T-helper 9 cell (primary cell): ENCODE data around the gene DALRD3.

Source experiments
- DNase-seq: peaks from one replicate; pipeline ENCODE4 v3.0.0-alpha.2; 2020

DALRD3 gene

DNA sequence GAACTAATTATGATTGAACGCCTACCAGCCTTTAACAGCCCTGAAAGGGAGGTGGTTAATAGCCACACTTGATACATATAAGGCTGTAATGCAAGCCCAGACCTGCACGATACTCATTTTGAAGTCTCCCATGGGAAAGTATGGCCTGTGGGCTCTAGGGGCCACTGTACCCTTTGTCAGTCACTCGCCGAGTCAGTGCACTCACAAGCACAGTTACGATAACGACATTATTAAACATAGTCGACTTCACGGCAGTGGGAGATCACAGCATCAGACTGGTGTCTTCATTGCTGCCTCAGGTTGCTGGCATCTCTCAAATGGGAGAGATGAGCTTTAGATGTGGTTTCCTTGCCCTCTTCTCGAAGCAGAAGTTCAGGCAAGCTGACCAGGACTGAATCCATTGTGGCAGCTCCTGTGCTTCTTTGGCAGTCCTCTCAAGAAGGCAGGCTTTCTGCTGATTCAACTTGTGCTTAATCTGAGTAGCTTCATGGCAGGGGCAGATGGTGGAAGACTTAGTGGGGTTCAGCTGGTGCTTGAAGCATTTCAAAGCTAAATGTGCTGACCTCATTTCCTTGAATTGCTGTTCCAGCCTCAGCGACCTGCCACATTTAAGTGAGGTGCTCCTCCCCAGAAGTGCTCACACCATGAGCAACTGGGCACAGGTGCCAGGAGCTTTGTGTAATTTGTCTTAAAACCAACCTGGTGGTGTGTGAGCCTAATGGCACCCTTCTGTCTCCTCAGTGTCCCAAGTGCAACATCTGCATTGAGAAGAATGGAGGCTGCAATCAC lies 44.1 kb downstream of the DALRD3 start:
- no peak for DNase-seq

DNA sequence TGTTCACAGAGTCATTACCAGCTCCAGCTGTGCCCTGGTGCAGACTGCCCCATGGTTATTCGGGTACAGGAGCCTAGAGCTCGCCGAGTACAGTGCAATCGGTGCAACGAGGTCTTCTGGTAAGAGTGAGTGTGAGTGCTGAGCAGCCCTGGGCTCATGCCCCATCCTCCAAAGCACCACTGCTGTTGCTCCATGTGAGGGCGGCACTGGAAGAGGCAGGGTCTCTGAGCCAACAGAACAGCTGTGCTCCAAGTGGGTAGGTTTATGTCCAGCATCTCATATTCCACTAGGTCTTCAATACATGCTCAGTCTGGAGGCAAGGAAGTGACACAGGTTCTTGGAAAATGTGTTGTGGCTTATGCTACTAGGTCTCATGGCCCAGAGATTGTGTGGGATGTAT lies 47.8 kb downstream of the DALRD3 start:
- no peak for DNase-seq

- no peak for DNase-seq
Measured at GRCh38 chr3:48966876-48967361, 51.5 kb downstream of the DALRD3 start.

- DNase-seq: no peak
Measured at GRCh38 chr3:48966367-48966766, 52.0 kb downstream of the DALRD3 start.
